Measurements from ENCODE around the gene TAF15. TPM values are rescaled to one million over a fixed set of nuclear protein-coding genes. Genes with fewer than 3 reads are reported as not detected.

The TAF15 gene
- total RNA-seq, 1 donor from 2014 or later, result 143 TPM

DNA sequence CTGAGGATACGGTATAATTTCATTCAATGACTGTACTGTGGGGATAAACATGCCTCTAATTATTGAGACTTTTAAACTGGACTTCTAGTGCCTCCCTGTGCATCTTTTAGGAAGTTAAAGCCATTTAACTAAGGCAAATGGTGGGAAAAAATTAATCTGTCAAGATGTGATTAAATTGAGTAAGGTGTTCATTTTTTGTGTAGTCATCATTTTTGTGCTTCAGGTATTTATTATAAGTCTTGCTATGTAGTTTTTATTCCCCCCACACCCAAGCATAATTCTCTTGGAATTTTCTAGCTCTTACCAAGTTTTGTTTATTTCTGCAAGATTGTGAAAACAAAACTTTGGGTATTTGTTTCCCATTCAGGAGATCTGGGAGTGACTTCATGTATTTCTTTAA is 10.2 kb downstream of the TAF15 start:
- Histone ChIP-seq H3K36me3 (peaks cover 76% of the 10 kb centered on the region), H3K27me3 (ENCODE audit: low read depth) (no peaks in the 10 kb centered on the region), H3K4me1 (peaks cover 15% of the 10 kb centered on the region), H3K4me3 (no peak overlapping the region), H3K27ac (no peak overlapping the region), H3K9me3 (no peaks in the 10 kb centered on the region)
- intact Hi-C loops (cut with DNase I), result no loop called here
- TF ChIP-seq, protein P1, sequence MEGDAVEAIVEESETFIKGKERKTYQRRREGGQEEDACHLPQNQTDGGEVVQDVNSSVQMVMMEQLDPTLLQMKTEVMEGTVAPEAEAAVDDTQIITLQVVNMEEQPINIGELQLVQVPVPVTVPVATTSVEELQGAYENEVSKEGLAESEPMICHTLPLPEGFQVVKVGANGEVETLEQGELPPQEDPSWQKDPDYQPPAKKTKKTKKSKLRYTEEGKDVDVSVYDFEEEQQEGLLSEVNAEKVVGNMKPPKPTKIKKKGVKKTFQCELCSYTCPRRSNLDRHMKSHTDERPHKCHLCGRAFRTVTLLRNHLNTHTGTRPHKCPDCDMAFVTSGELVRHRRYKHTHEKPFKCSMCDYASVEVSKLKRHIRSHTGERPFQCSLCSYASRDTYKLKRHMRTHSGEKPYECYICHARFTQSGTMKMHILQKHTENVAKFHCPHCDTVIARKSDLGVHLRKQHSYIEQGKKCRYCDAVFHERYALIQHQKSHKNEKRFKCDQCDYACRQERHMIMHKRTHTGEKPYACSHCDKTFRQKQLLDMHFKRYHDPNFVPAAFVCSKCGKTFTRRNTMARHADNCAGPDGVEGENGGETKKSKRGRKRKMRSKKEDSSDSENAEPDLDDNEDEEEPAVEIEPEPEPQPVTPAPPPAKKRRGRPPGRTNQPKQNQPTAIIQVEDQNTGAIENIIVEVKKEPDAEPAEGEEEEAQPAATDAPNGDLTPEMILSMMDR (IDR thresholded peaks at IDR 0.05), result no peak
- no peak for ATAC-seq
- DNase-seq, result no peak

DNA sequence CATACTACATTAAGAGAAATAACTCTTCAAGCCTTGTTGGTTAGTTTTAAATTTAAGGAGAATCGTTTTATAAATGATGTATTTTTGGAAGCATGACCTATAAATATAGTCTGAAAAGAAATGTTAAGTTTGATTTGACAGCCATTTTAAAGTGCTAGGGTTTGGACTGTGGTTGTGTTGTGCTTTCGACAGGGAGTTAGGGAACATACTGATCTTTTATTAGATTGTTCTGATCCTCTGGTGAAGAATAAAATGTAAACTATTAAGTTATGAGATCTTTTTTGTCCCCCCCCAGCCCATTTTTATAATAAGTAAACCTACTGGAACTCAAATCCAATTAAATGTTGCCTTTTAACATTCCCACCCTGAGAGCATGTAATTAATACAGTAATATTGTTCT is 12.0 kb downstream of the TAF15 start:
- no peaks in the 10 kb centered on the region for H3K4me1 ChIP-seq
- ATAC-seq (no peak), DNase-seq (no peak)
- H3K36me3 ChIP-seq, result peaks cover 91% of the 10 kb centered on the region
- no peak overlapping the region for H3K4me3 ChIP-seq
- H3K27me3 ChIP-seq (ENCODE audit: low read depth), result no peaks in the 10 kb centered on the region
- H3K27ac ChIP-seq, result no peak overlapping the region
- no peaks in the 10 kb centered on the region for H3K9me3 ChIP-seq
- TF ChIP-seq, protein P1 (IDR thresholded peaks at IDR 0.05), result no peak
- intact Hi-C loops (cut with DNase I), result no loop called here

DNA sequence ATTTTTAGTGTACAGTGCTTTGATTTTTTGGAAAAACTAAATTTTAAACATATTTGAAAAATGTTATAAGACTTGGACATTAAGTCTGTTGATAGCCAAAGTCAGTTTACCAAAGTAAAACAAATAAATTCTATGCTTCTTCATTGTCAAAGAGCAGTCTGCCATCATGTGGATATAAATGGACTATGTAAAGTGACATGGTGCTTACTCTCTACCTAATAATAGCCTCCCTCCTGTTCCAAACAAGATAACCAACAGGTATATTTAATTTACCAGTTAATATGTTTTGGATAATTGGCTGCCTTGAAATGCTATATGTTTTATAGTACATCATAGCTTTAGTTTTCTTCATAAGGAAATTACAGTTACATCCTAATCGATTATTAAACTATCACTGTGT is 15.9 kb downstream of the TAF15 start:
- peaks cover 98% of the 10 kb centered on the region for H3K36me3 ChIP-seq
- intact Hi-C loops (cut with DNase I), result no loop called here
- H3K4me1 ChIP-seq, result no peaks in the 10 kb centered on the region

DNA sequence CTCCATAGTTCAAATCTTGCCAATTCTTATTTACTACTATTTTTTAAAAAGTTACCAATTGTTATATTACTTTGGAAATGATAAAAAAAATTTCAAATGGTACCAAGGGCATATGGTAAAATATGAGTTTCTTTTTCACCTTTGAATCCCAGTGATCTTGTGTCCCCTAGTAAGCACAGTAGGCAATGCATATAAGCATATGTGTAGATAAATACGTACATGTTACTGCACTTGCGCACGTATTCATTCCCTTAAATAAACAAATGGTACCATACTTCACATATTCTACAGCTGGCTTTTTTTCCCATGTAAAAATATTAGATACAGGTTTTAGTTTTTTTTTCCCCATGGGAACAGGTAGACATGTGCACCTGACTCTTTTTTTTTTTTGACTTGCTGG is 31.8 kb downstream of the TAF15 start:
- Histone ChIP-seq H3K36me3 (peaks cover 100% of the 10 kb centered on the region), H3K27me3 (ENCODE audit: low read depth) (no peaks in the 10 kb centered on the region), H3K4me3 (no peak overlapping the region), H3K9me3 (no peaks in the 10 kb centered on the region), H3K27ac (no peak overlapping the region), H3K4me1 (no peaks in the 10 kb centered on the region)
- TF ChIP-seq, protein P1 (IDR thresholded peaks at IDR 0.05), result no peak
- ATAC-seq (no peak), DNase-seq (no peak)
- intact Hi-C loops (cut with DNase I), result no loop called here

More for the DNA sequence above, 15.9 kb downstream of the TAF15 start:
- DNase-seq, result no peak
- TF ChIP-seq, protein P1 (IDR thresholded peaks at IDR 0.05), result no peak
- no peaks in the 10 kb centered on the region for H3K27me3 ChIP-seq (ENCODE audit: low read depth)
- ATAC-seq, result no peak
- H3K27ac ChIP-seq, result no peak overlapping the region
- no peaks in the 10 kb centered on the region for H3K9me3 ChIP-seq
- H3K4me3 ChIP-seq, result no peak overlapping the region

DNA sequence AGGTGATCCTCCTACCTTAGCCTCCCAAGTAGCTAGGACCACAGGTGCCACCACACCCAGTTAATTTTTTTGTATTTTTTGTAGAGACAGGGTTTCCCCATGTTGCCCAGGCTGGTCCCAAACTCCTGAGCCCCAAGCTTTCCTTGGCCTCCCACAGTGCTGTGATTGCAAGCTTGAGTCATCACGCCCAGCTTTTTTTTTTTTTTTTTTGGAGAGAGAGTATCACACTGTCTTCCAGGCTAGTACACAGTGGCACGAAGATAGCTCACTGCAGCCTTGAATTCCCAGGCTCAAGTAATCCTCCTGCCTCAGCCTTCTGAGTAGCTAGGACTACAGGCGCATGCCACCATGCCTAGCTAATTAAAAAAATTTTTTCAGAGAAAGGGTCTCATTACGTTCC is 32.2 kb downstream of the TAF15 start:
- no peak overlapping the region for H3K4me3 ChIP-seq
- intact Hi-C loops (cut with DNase I), result no loop called here
- H3K9me3 ChIP-seq, result no peaks in the 10 kb centered on the region
- H3K4me1 ChIP-seq, result no peaks in the 10 kb centered on the region
- DNase-seq (no peak), ATAC-seq (no peak)
- TF ChIP-seq, protein P1 (IDR thresholded peaks at IDR 0.05), result no peak
- no peaks in the 10 kb centered on the region for H3K27me3 ChIP-seq (ENCODE audit: low read depth)
- H3K36me3 ChIP-seq, result peaks cover 100% of the 10 kb centered on the region
- H3K27ac ChIP-seq, result no peak overlapping the region

DNA sequence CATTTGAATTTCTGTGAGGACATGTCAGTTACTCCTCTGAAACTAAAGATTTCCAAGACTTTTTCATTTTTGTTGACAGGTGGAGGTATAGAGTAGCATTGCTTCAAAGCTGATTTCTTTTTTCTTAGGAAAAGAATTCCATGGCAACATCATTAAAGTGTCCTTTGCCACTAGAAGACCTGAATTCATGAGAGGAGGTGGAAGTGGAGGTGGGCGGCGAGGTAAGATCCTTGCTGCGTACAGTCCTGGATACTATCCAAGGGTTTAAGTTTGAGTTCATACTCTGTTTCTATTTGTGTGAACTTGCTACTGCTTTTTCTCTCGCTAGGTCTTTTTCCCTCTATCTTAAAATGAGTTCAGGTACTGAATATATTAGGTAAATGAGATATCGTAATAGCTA is 33.0 kb downstream of the TAF15 start:
- Histone ChIP-seq H3K4me3 (no peak overlapping the region), H3K27me3 (ENCODE audit: low read depth) (no peaks in the 10 kb centered on the region), H3K27ac (no peak overlapping the region), H3K9me3 (no peaks in the 10 kb centered on the region), H3K36me3 (peaks cover 100% of the 10 kb centered on the region), H3K4me1 (no peaks in the 10 kb centered on the region)
- no peak for ATAC-seq
- DNase-seq, result no peak
- intact Hi-C loops (cut with DNase I), result no loop called here
- TF ChIP-seq, protein P1 (IDR thresholded peaks at IDR 0.05), result no peak
